NCI-H82 treated with DMSO at 0.1 percent for 48 hours (cell line): ENCODE measurements around the gene OTOP2.
A peak's percentile ranks its signal among the peaks of the same experiment; 100 is the strongest.
"Not testable (repeated sequence)": the region's sequence is repeated elsewhere in the genome, so short reads cannot be mapped to it uniquely, and the experiment has no call there.

Experiments used
- DNase-seq: peaks from one replicate; lab custom pipeline; 2025; ENCODE audit not compliant: unreplicated experiment; lab: John Stamatoyannopoulos, UW

Gene OTOP2

GRCh38 chr17:74900208-74900607, 23.9 kb upstream of the OTOP2 start:
- DNase-seq, result no peak

- no peak for DNase-seq
Measured at GRCh38 chr17:74901353-74902135, 22.5 kb upstream of the OTOP2 start.

GRCh38 chr17:74903034-74903433, 21.0 kb upstream of the OTOP2 start:
- DNase-seq, result no peak

- no peak for DNase-seq
Measured at GRCh38 chr17:74903671-74904070, 20.4 kb upstream of the OTOP2 start.

GRCh38 chr17:74904687-74905409, 19.2 kb upstream of the OTOP2 start:
- DNase-seq, result no peak

GRCh38 chr17:74906214-74906793, 17.8 kb upstream of the OTOP2 start:
- not testable (repeated sequence) for DNase-seq

GRCh38 chr17:74907012-74907411, 17.1 kb upstream of the OTOP2 start:
- DNase-seq, result no peak

- DNase-seq, result not testable (repeated sequence)
Measured at GRCh38 chr17:74909097-74909496, 15.0 kb upstream of the OTOP2 start.

- DNase-seq, result not testable (repeated sequence)
Measured at GRCh38 chr17:74911423-74911822, 12.7 kb upstream of the OTOP2 start.

GRCh38 chr17:74916136-74916850, 7.8 kb upstream of the OTOP2 start:
- no peak for DNase-seq

- DNase-seq, result no peak
Measured at GRCh38 chr17:74916851-74917199, 7.2 kb upstream of the OTOP2 start.

- DNase-seq, result no peak
Measured at GRCh38 chr17:74917430-74917829, 6.6 kb upstream of the OTOP2 start.

GRCh38 chr17:74918906-74919305, 5.2 kb upstream of the OTOP2 start:
- peak; percentile 31 for DNase-seq

GRCh38 chr17:74919440-74920305, 4.4 kb upstream of the OTOP2 start:
- no peak for DNase-seq

- DNase-seq, result no peak
Measured at GRCh38 chr17:74920306-74920620, 3.8 kb upstream of the OTOP2 start.

- DNase-seq, result no peak
Measured at GRCh38 chr17:74920642-74921025, 3.4 kb upstream of the OTOP2 start.

GRCh38 chr17:74921026-74921681, 2.9 kb upstream of the OTOP2 start:
- no peak for DNase-seq

- no peak for DNase-seq
Measured at GRCh38 chr17:74921769-74922168, 2.3 kb upstream of the OTOP2 start.

- no peak for DNase-seq
Measured at GRCh38 chr17:74922172-74922571, 1.9 kb upstream of the OTOP2 start.
